Keratinocyte (primary cell): Measurements from ENCODE around the gene UCKL1. TPM values are rescaled to one million over a fixed set of nuclear protein-coding genes. Genes with fewer than 3 reads are reported as not detected.
A peak's percentile ranks its signal among the peaks of the same experiment; 100 is the strongest.

Experiments
- DNase-seq: peaks from one replicate; pipeline ENCODE4 v3.0.0-alpha.2; 2011; ENCODE audit warnings: low read depth, missing footprints, low spot score
- FAIRE-seq: peaks from 2 replicates; lab custom pipeline; 2011; peaks lifted over from hg19 to GRCh38; lab: Jason Lieb, UNC
- H2AFZ ChIP-seq: 2 replicates; pipeline ENCODE4 v1.6.0; 2012; ENCODE audit warnings: low read length, control low read depth, inconsistent platforms; ENCODE audit not compliant: control insufficient read depth
- H3K27ac ChIP-seq: 2 replicates; pipeline ENCODE4 v1.5.1; 2011; ENCODE audit warnings: low read length; ENCODE audit not compliant: control insufficient read depth, insufficient read depth
- H3K27me3 ChIP-seq: 3 replicates; pipeline ENCODE4 v1.6.0; 2011; ENCODE audit warnings: low read length; ENCODE audit not compliant: control insufficient read depth, insufficient read depth; ENCODE audit errors: extremely low read depth
- H3K36me3 ChIP-seq, 2 experiments: 2 replicates in 1 of 2; 3 replicates in 1 of 2; pipeline ENCODE4 v1.5.1; 2011; ENCODE audit warnings: low read length in 2 of 2, mild to moderate bottlenecking in 1 of 2; ENCODE audit not compliant: control insufficient read depth in 2 of 2, insufficient read depth in 2 of 2; ENCODE audit errors: extremely low read depth in 1 of 2
- H3K4me1 ChIP-seq: 3 replicates; pipeline ENCODE4 v1.5.1; 2011; ENCODE audit warnings: low read length; ENCODE audit not compliant: control insufficient read depth, insufficient read depth; ENCODE audit errors: extremely low read depth
- H3K4me2 ChIP-seq: 3 replicates; pipeline ENCODE4 v1.6.0; 2011; ENCODE audit warnings: low read depth, low read length; ENCODE audit not compliant: control insufficient read depth, insufficient read depth; ENCODE audit errors: extremely low read depth
- H3K4me3 ChIP-seq, 3 experiments: fragments of 200-600 bp in 1 of 3; sonication (generic) in 1 of 3; 2 replicates in 2 of 3; 3 replicates in 1 of 3; pipeline ENCODE4 v1.5.1; 2011 to 2016; ENCODE audit warnings: low read length in 3 of 3, mild to moderate bottlenecking in 3 of 3, control low read depth in 2 of 3, inconsistent platforms in 1 of 3, low read depth in 1 of 3, mixed read lengths in 1 of 3, mixed run types in 1 of 3, moderate library complexity in 1 of 3; ENCODE audit not compliant: control insufficient read depth in 2 of 3, insufficient read depth in 2 of 3; ENCODE audit errors: extremely low read depth in 1 of 3
- H3K79me2 ChIP-seq: 2 replicates; pipeline ENCODE4 v1.6.0; 2012; ENCODE audit warnings: low read length; ENCODE audit not compliant: control insufficient read depth, insufficient read depth
- H3K9ac ChIP-seq: 3 replicates; pipeline ENCODE4 v1.6.0; 2011; ENCODE audit warnings: low read length; ENCODE audit not compliant: control insufficient read depth, insufficient read depth; ENCODE audit errors: extremely low read depth
- H3K9me1 ChIP-seq: 3 replicates; pipeline ENCODE4 v1.6.0; 2011; ENCODE audit warnings: low read length; ENCODE audit not compliant: control insufficient read depth, insufficient read depth; ENCODE audit errors: extremely low read depth
- H3K9me3 ChIP-seq: 2 replicates; pipeline ENCODE4 v1.5.1; 2012; ENCODE audit warnings: low read depth, low read length; ENCODE audit not compliant: control insufficient read depth
- H4K20me1 ChIP-seq: 3 replicates; pipeline ENCODE4 v1.6.0; 2011; ENCODE audit warnings: low read length; ENCODE audit not compliant: control insufficient read depth, insufficient read depth; ENCODE audit errors: extremely low read depth
- EZH2 ChIP-seq: IDR thresholded peaks from one replicate; pipeline ENCODE4 v1.6.1; 2012; ENCODE audit warnings: inconsistent platforms, mild to moderate bottlenecking, low read length, moderate library complexity
- dilution Hi-C: fragments of 300-500 bp; cut with MboI; formaldehyde crosslinking; loops from one replicate; pipeline ENCODE4 v1.7.0; 2020; ENCODE audit warnings: low sequenced_read_pairs; ENCODE audit not compliant: extremely low pct_ligation_motif_present
- polyA plus RNA-seq, 5 experiments: library from polyadenylated mRNA; depleted of rRNA in 3 of 5; stranded (reverse) in 3 of 5; stranded (forward) in 1 of 5; unstranded in 1 of 5; fragments of >200 nt; gene quantifications; 1 replicate in 1 of 5; 2 replicates in 3 of 5; 3 replicates in 1 of 5; pipeline versions ENCODE4 v1.2.1 to v1.2.3, GENCODE V29; 2011 to 2012; ENCODE audit warnings: missing spikeins in 2 of 5, low read depth in 1 of 5, low replicate concordance in 1 of 5
- small RNA-seq, 3 experiments: library from RNA; depleted of rRNA; stranded (forward); fragments of <200 nt; gene quantifications; one replicate each; pipeline ENCODE3, GENCODE V24; 2012; ENCODE audit warnings: low read depth in 3 of 3, low replicate concordance in 1 of 3; ENCODE audit not compliant: insufficient read length in 3 of 3
- TF ChIP-seq, protein P1 (sequence below), 3 experiments: IDR thresholded peaks in 1 of 3; conservative IDR thresholded peaks in 1 of 3; optimal IDR thresholded peaks in 1 of 3; 2 replicates in 2 of 3; 3 replicates in 1 of 3; pipeline versions ENCODE3 to v1.5.1; 2011; ENCODE audit warnings: low read length in 3 of 3, mild to moderate bottlenecking in 3 of 3, moderate library complexity in 2 of 3, control low read depth in 1 of 3, inconsistent platforms in 1 of 3; ENCODE audit not compliant: insufficient read depth in 2 of 3; ENCODE audit errors: extremely low read depth in 1 of 3

The UCKL1 gene
- polyA plus RNA-seq, 1 donor (not counting 4 experiments of a cell fraction or from before 2014, with no cell fraction given), result 24.1 TPM

- dilution Hi-C loops, result no loop called here
- Histone ChIP-seq H4K20me1 (peaks cover 14% of the 10 kb centered on the region), H3K79me2 (peaks cover 24% of the 10 kb centered on the region)
These were observed 66.0 kb downstream of the UCKL1 start for GRCh38 chr20:63890201-63890576.

More at GRCh38 chr20:63890201-63890576, 66.0 kb downstream of the UCKL1 start:
- no peak overlapping the region for H3K4me3 ChIP-seq
- peak overlapping the region; percentile 0 for H3K4me2 ChIP-seq
- H3K9me3 ChIP-seq, result no peaks in the 10 kb centered on the region
- H3K27ac ChIP-seq, result peak overlapping the region; percentile 74
- TF ChIP-seq EZH2, result no peak
- TF ChIP-seq, protein P1, sequence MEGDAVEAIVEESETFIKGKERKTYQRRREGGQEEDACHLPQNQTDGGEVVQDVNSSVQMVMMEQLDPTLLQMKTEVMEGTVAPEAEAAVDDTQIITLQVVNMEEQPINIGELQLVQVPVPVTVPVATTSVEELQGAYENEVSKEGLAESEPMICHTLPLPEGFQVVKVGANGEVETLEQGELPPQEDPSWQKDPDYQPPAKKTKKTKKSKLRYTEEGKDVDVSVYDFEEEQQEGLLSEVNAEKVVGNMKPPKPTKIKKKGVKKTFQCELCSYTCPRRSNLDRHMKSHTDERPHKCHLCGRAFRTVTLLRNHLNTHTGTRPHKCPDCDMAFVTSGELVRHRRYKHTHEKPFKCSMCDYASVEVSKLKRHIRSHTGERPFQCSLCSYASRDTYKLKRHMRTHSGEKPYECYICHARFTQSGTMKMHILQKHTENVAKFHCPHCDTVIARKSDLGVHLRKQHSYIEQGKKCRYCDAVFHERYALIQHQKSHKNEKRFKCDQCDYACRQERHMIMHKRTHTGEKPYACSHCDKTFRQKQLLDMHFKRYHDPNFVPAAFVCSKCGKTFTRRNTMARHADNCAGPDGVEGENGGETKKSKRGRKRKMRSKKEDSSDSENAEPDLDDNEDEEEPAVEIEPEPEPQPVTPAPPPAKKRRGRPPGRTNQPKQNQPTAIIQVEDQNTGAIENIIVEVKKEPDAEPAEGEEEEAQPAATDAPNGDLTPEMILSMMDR (optimal IDR thresholded peaks at IDR 0.05 in 1 of 3, IDR thresholded peaks at IDR 0.05 in 1 of 3, conservative IDR thresholded peaks at IDR 0.05 in 1 of 3; ENCODE audit: extremely low read depth in 1 of 3, insufficient read depth in 2 of 3, low read length in 3 of 3), result no peak
- DNase-seq (no peak), FAIRE-seq (no peak)
- H3K36me3 ChIP-seq, result peaks cover 40 to 43% of the 10 kb centered on the region in 2 experiments
- H3K9ac ChIP-seq, result peak overlapping the region; percentile 46
- peaks cover 3% of the 10 kb centered on the region for H3K9me1 ChIP-seq
- peaks cover 35% of the 10 kb centered on the region for H3K4me1 ChIP-seq
- no peak overlapping the region for H2AFZ ChIP-seq
- no peaks in the 10 kb centered on the region for H3K27me3 ChIP-seq

Small RNA genes within 50 kb of the gene (small RNA-seq; reads per million reads assigned to genes)
- gene MIR647 (0 reads per million in 3 experiments), gene MIR941-2 (0 reads per million in 3 experiments), gene MIR941-4 (0 reads per million in 3 experiments), gene MIR941-5 (0 reads per million in 3 experiments), gene RNU1-134P (1.3 to 9.3 (median 3.0) reads per million in 3 experiments)

Other genes starting within 250 kb of the UCKL1 start
- 29.7 to 37.4 TPM (median 30.4 TPM) in 3 replicates for gene ARFRP1, start 248.4 kb downstream of the UCKL1 start, polyA plus RNA-seq
- gene ZGPAT, start 248.4 kb downstream of the UCKL1 start, polyA plus RNA-seq, result 7.8 to 13.5 TPM (median 12.2 TPM) in 3 replicates
- 0.60 to 3.5 TPM (median 0.75 TPM) in 3 replicates for gene LIME1, start 219.8 kb downstream of the UCKL1 start, polyA plus RNA-seq
- 18.3 to 33.6 TPM (median 23.5 TPM) in 3 replicates for gene SLC2A4RG, start 216.6 kb downstream of the UCKL1 start, polyA plus RNA-seq
- gene ZBTB46, start 125.2 kb downstream of the UCKL1 start, polyA plus RNA-seq, result 0.12 to 0.18 TPM (median 0.13 TPM) in 3 replicates
- not detected in 3 replicates for gene ABHD16B, start 94.9 kb downstream of the UCKL1 start, polyA plus RNA-seq
- 177 to 208 TPM (median 200 TPM) in 3 replicates for gene TPD52L2, start 91.1 kb downstream of the UCKL1 start, polyA plus RNA-seq
- 43.7 to 62.0 TPM (median 59.0 TPM) in 3 replicates for gene DNAJC5, start 61.3 kb downstream of the UCKL1 start, polyA plus RNA-seq
- gene ZNF512B, start 13.5 kb upstream of the UCKL1 start, polyA plus RNA-seq, result 2.4 to 4.4 TPM (median 3.8 TPM) in 3 replicates
- gene SAMD10, start 23.2 kb upstream of the UCKL1 start, polyA plus RNA-seq, result 0.45 to 0.93 TPM (median 0.75 TPM) in 3 replicates
- gene PRPF6, start 24.7 kb upstream of the UCKL1 start, polyA plus RNA-seq, result 24.5 to 32.8 TPM (median 30.5 TPM) in 3 replicates
- 0.06 to 0.08 TPM (median 0.06 TPM) in 3 replicates for gene C20orf204, start 79.8 kb upstream of the UCKL1 start, polyA plus RNA-seq
- not detected in 3 replicates for gene SOX18, start 93.2 kb upstream of the UCKL1 start, polyA plus RNA-seq
- gene TCEA2, start 106.8 kb upstream of the UCKL1 start, polyA plus RNA-seq, result 8.4 to 13.1 TPM (median 9.1 TPM) in 3 replicates
- 11.6 to 17.4 TPM (median 11.8 TPM) in 3 replicates for gene RGS19, start 123.1 kb upstream of the UCKL1 start, polyA plus RNA-seq
- 0.25 to 0.54 TPM (median 0.32 TPM) in 3 replicates for gene OPRL1, start 123.7 kb upstream of the UCKL1 start, polyA plus RNA-seq
- gene LKAAEAR1, start 128.0 kb upstream of the UCKL1 start, polyA plus RNA-seq, result not detected in 3 replicates
- not detected in 3 replicates for gene NPBWR2, start 151.1 kb upstream of the UCKL1 start, polyA plus RNA-seq
- not detected in 3 replicates for gene MYT1, start 208.0 kb upstream of the UCKL1 start, polyA plus RNA-seq